ENCODE results near the gene CNKSR1. TPM values are rescaled to one million over a fixed set of nuclear protein-coding genes. Genes with fewer than 3 reads are reported as not detected.

The CNKSR1 gene
- total and polyA plus RNA-seq, 2 of the 13 experiments (the other 11 are each of a cell fraction or from before 2014, with no cell fraction given): 3.4 to 8.9 TPM

GRCh38 chr1:26169669-26170471 is 7.4 kb upstream of the CNKSR1 start, which contains the start of gene ZNF593 (continued):
- no peak for TF ChIP-seq ZSCAN29 (CRISPR knock-in tag; conservative IDR thresholded peaks at IDR 0.05)
- TF ChIP-seq, protein P1, sequence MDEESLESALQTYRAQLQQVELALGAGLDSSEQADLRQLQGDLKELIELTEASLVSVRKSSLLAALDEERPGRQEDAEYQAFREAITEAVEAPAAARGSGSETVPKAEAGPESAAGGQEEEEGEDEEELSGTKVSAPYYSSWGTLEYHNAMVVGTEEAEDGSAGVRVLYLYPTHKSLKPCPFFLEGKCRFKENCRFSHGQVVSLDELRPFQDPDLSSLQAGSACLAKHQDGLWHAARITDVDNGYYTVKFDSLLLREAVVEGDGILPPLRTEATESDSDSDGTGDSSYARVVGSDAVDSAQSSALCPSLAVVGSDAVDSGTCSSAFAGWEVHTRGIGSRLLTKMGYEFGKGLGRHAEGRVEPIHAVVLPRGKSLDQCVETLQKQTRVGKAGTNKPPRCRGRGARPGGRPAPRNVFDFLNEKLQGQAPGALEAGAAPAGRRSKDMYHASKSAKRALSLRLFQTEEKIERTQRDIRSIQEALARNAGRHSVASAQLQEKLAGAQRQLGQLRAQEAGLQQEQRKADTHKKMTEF (CRISPR knock-in tag; IDR thresholded peaks at IDR 0.05): peak; percentile 94
- TF ChIP-seq ZNF205 (CRISPR knock-in tag; IDR thresholded peaks at IDR 0.05): peak; percentile 46; the same call in 1 of the 2 replicates
- TF ChIP-seq, protein P2, sequence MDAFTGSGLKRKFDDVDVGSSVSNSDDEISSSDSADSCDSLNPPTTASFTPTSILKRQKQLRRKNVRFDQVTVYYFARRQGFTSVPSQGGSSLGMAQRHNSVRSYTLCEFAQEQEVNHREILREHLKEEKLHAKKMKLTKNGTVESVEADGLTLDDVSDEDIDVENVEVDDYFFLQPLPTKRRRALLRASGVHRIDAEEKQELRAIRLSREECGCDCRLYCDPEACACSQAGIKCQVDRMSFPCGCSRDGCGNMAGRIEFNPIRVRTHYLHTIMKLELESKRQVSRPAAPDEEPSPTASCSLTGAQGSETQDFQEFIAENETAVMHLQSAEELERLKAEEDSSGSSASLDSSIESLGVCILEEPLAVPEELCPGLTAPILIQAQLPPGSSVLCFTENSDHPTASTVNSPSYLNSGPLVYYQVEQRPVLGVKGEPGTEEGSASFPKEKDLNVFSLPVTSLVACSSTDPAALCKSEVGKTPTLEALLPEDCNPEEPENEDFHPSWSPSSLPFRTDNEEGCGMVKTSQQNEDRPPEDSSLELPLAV (CRISPR knock-in tag; conservative IDR thresholded peaks at IDR 0.05; ENCODE audit: low read depth): no peak
- no peak for TF ChIP-seq ZNF597 (CRISPR knock-in tag; IDR thresholded peaks at IDR 0.05)
- peak; percentile 74 for TF ChIP-seq RAD21 (CRISPR knock-in tag; IDR thresholded peaks at IDR 0.05)
- peak; percentile 60 for TF ChIP-seq CEBPG (CRISPR knock-in tag; IDR thresholded peaks at IDR 0.05)
- peak; percentile 95 for TF ChIP-seq RBFOX2 (IDR thresholded peaks at IDR 0.05; ENCODE audit: low read depth, low read length)
- TF ChIP-seq ZNF652 (CRISPR knock-in tag; IDR thresholded peaks at IDR 0.05; ENCODE audit: borderline replicate concordance, low read depth): no peak
- no peak for TF ChIP-seq SOX6 (IDR thresholded peaks at IDR 0.05)
- TF ChIP-seq SOX6 (CRISPR knock-in tag; IDR thresholded peaks at IDR 0.05): peak; percentile 83
- no peak for TF ChIP-seq ZBTB49 (CRISPR knock-in tag; IDR thresholded peaks at IDR 0.05; ENCODE audit: borderline replicate concordance)
- TF ChIP-seq ZNF230 (CRISPR knock-in tag; IDR thresholded peaks at IDR 0.05): peak; percentile 89; the same call in 1 of the 2 replicates
- TF ChIP-seq KLF12 (CRISPR knock-in tag; IDR thresholded peaks at IDR 0.05; ENCODE audit: borderline replicate concordance): peak; percentile 81; the same call in 1 of the 2 replicates
- peak; percentile 95 for TF ChIP-seq SPEN (CRISPR knock-in tag; IDR thresholded peaks at IDR 0.05; ENCODE audit: low read depth)
- peak; percentile 67 for TF ChIP-seq ZNF670 (CRISPR knock-in tag; IDR thresholded peaks at IDR 0.05; ENCODE audit: borderline replicate concordance)
- TF ChIP-seq PCBP1 (IDR thresholded peaks at IDR 0.05; ENCODE audit: borderline replicate concordance, low read depth, low read length): no peak

All from HepG2 (cell line).